Lung (tissue), 12 donors: ENCODE results near the gene ABCC6. TPM values are rescaled to one million over a fixed set of nuclear protein-coding genes. Genes with fewer than 3 reads are reported as not detected.

Experiments used
- ATAC-seq: fragments of 200-7000 bp; cut with Tn5 transposase; one replicate; pipeline ENCODE4 v1.9.1; 2020; ENCODE audit warnings: moderate number of reproducible peaks; ENCODE audit not compliant: insufficient read depth, low FRiP score
- DNase-seq, 3 donors: peaks; one replicate each; pipeline ENCODE4 v3.0.0-alpha.2; 2013 to 2017
- H3K27ac ChIP-seq, 2 donors: one replicate each; pipeline ENCODE4 v1.5.1; 2013; ENCODE audit warnings: mild to moderate bottlenecking in 2 of 2, moderate library complexity in 2 of 2, control low read depth in 1 of 2, inconsistent platforms in 1 of 2, low read depth in 1 of 2, low read length in 1 of 2
- H3K27me3 ChIP-seq, 3 donors: one replicate each; pipeline ENCODE4 v1.5.1; 2013; ENCODE audit warnings: low read length in 2 of 3; ENCODE audit not compliant: control insufficient read depth in 3 of 3, insufficient read depth in 3 of 3
- H3K36me3 ChIP-seq, 4 donors: one replicate each; pipeline ENCODE4 v1.5.1; 2013; ENCODE audit warnings: low read length in 4 of 4, mild to moderate bottlenecking in 1 of 4, moderate library complexity in 1 of 4; ENCODE audit not compliant: control insufficient read depth in 4 of 4, insufficient read depth in 4 of 4
- H3K4me1 ChIP-seq, 5 donors: one replicate each; pipeline ENCODE4 v1.5.1; 2013; ENCODE audit warnings: low read length in 5 of 5, mild to moderate bottlenecking in 2 of 5, moderate library complexity in 1 of 5; ENCODE audit not compliant: control insufficient read depth in 5 of 5, insufficient read depth in 5 of 5
- H3K4me3 ChIP-seq: one replicate; pipeline ENCODE4 v1.5.1; 2013; ENCODE audit warnings: mild to moderate bottlenecking, control low read depth, moderate library complexity
- H3K9ac ChIP-seq, 2 donors: one replicate each; pipeline ENCODE4 v1.5.1; 2013; ENCODE audit warnings: low read length in 2 of 2, control low read depth in 1 of 2; ENCODE audit not compliant: insufficient read depth in 1 of 2
- H3K9me3 ChIP-seq, 4 donors: one replicate each; pipeline ENCODE4 v1.5.1; 2013; ENCODE audit warnings: low read length in 3 of 4, mild to moderate bottlenecking in 1 of 4, moderate library complexity in 1 of 4; ENCODE audit not compliant: control insufficient read depth in 4 of 4, insufficient read depth in 3 of 4
- CTCF ChIP-seq: IDR thresholded peaks from 2 replicates; pipeline ENCODE4 v1.5.1; 2012; ENCODE audit warnings: mild to moderate bottlenecking; ENCODE audit errors: control extremely low read depth, extremely low read depth
- WGBS, 2 donors: extraction: QIAGEN DNeasy Blood & Tissue Kit; methylation state at CpG; one replicate each; pipeline ENCODE4 v1.1.7; 2013; 5-methylcytosine and 5-hydroxymethylcytosine counted together
- polyA plus RNA-seq, 2 donors: library from polyadenylated mRNA; stranded (reverse); fragments of 200-250 nt; gene quantifications; one replicate each; pipeline ENCODE4 v1.2.1, GENCODE V29; 2013
- total RNA-seq, 2 donors: library from RNA; depleted of rRNA in 1 of 2; stranded (reverse); fragments of >200 nt in 1 of 2; gene quantifications; one replicate each; pipeline ENCODE4 v1.2.1, GENCODE V29; 2014 to 2021
- donor health status: control.
- donor health status: control.
- donor health status: Bipolar disorder and iron deficiency.
- donor health status: healthy.
- donor health status: DM: yes; HTN: yes; CAD: no.

The ABCC6 gene
- total and polyA plus RNA-seq, 4 donors, result 10.0 to 37.0 (median 23.9) TPM

DNA sequence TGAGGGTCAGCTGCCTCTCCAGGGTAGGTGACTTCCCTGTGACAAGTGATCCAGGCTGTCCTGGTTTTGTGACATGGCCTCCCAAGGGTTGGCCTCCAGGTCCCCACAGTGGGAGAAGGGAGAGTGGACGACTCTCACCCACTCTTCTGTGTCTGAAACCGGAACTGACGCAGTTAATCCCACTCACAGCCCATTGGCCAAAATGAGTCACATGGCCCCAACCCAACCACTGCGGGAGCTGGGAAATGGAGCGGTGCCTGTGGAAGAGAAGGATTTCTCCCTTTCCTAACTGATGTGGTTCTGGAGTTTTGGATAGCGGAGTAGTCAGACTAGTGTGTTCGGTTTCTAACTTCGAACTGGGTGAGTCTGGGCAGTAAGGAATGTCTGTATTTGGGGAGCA is 79.4 kb downstream of the ABCC6 start:
- ATAC-seq (no peak), DNase-seq (no peak)
- Histone ChIP-seq H3K27ac (no peak overlapping the region), H3K9me3 (no peaks in the 10 kb centered on the region), H3K4me1 (peaks cover 0 to 2% (median 0%) of the 10 kb centered on the region in 5 donors), H3K9ac (no peak overlapping the region), H3K4me3 (no peak overlapping the region), H3K36me3 (peaks cover 13 to 32% (median 17%) of the 10 kb centered on the region in 4 donors), H3K27me3 (no peaks in the 10 kb centered on the region)
- TF ChIP-seq CTCF, result no peak
- WGBS, 2 donors, result 90 to 92% methylated on average over 8 of the region's 8 CpGs

GRCh38 chr16:16143038-16143763 is 80.1 kb downstream of the ABCC6 start:
- DNase-seq, result no peak
- H3K9ac ChIP-seq, result no peak overlapping the region
- no peak overlapping the region for H3K27ac ChIP-seq
- ATAC-seq, result no peak
- H3K4me1 ChIP-seq, result no peaks in the 10 kb centered on the region
- WGBS, 2 donors, result 67 to 80% methylated on average over 15 of the region's 15 CpGs
- no peak overlapping the region for H3K4me3 ChIP-seq
- H3K27me3 ChIP-seq, result no peaks in the 10 kb centered on the region
- no peak for TF ChIP-seq CTCF
- peaks cover 18 to 39% (median 22%) of the 10 kb centered on the region in 4 donors for H3K36me3 ChIP-seq
- no peaks in the 10 kb centered on the region for H3K9me3 ChIP-seq

GRCh38 chr16:16141784-16142396 is 81.4 kb downstream of the ABCC6 start:
- 91 to 98% methylated on average over 7 of the region's 7 CpGs for WGBS, 2 donors
- H3K36me3 ChIP-seq, result peaks cover 25 to 51% (median 32%) of the 10 kb centered on the region in 4 donors
- DNase-seq (no peak), ATAC-seq (no peak)
- no peak overlapping the region for H3K27ac ChIP-seq
- no peaks in the 10 kb centered on the region for H3K4me1 ChIP-seq
- no peak for TF ChIP-seq CTCF
- H3K9ac ChIP-seq, result no peak overlapping the region
- H3K4me3 ChIP-seq, result no peak overlapping the region
- H3K27me3 ChIP-seq, result no peaks in the 10 kb centered on the region
- H3K9me3 ChIP-seq, result no peaks in the 10 kb centered on the region
